Mucosa of descending colon (tissue), 3 donors: Measurements from ENCODE around the gene TWNK. TPM values are rescaled to one million over a fixed set of nuclear protein-coding genes. Genes with fewer than 3 reads are reported as not detected.

Experiments
- ATAC-seq: fragments of 200-7000 bp; cut with Tn5 transposase; one replicate; pipeline ENCODE4 v1.9.1; 2020; ENCODE audit warnings: mild to moderate bottlenecking, moderate library complexity
- DNase-seq, 3 donors: peaks; one replicate each; pipeline ENCODE4 v3.0.0-alpha.2; 2020
- H3K36me3 ChIP-seq: fragments of 200-600 bp; one replicate; pipeline ENCODE4 v1.8.0; 2021; ENCODE audit warnings: low read depth, mild to moderate bottlenecking
- H3K4me1 ChIP-seq: fragments of 200-600 bp; one replicate; pipeline ENCODE4 v1.8.0; 2021; ENCODE audit warnings: low read depth, mild to moderate bottlenecking
- H3K4me3 ChIP-seq: fragments of 200-600 bp; one replicate; pipeline ENCODE4 v1.8.0; 2021; ENCODE audit warnings: mild to moderate bottlenecking
- H3K9me3 ChIP-seq: fragments of 200-600 bp; one replicate; pipeline ENCODE4 v1.8.0; 2021; ENCODE audit warnings: mild to moderate bottlenecking
- CTCF ChIP-seq: fragments of 200-600 bp; IDR thresholded peaks from one replicate; pipeline ENCODE4 v1.8.0; 2022; ENCODE audit warnings: antibody characterized with exemption, mild to moderate bottlenecking
- intact Hi-C, 2 donors: fragments of 100-400 bp; cut with DNase I in 1 of 2; cut with micrococcal nuclease in 1 of 2; formaldehyde crosslinking; loops; one replicate each; pipeline versions ENCODE4 v1.11.0 to v1.11.1; 2022; cut with DNase I, micrococcal nuclease
- total RNA-seq, 3 donors: library from RNA; stranded (reverse); fragmentation: NEBNext Ultra II Directional in 2 of 3; extraction: Animal tissue kit (Norgen Biotek cat#: 25700) in 2 of 3; gene quantifications; one replicate each; pipeline versions ENCODE4 v1.2.1 to v1.2.4, GENCODE V29; 2021 to 2023
- donor health status: DM: no; HTN: no; CAD: no; lungs with moderate emphysema.
- donor health status: DM: no; HTN: no; CAD: no.
- donor health status: DM: no; HTN: yes; CAD: no.

The TWNK gene
- total RNA-seq, 3 donors from 2014 or later = 6.0 to 7.8 (median 7.0) TPM

- Histone ChIP-seq H3K4me1 (peaks cover 11% of the 10 kb centered on the region), H3K36me3 (peaks cover 4% of the 10 kb centered on the region), H3K9me3 (no peaks in the 10 kb centered on the region), H3K4me3 (no peak overlapping the region)
- intact Hi-C loops = no loop called here
- DNase-seq (no peak), ATAC-seq (no peak)
- no peak for TF ChIP-seq CTCF
These were observed 16.4 kb downstream of the TWNK start for GRCh38 chr10:101003639-101004206.

- peaks cover 9% of the 10 kb centered on the region for H3K4me1 ChIP-seq
- intact Hi-C loops = no loop called here
- no peak overlapping the region for H3K4me3 ChIP-seq
- no peak for ATAC-seq
- TF ChIP-seq CTCF = no peak
- no peaks in the 10 kb centered on the region for H3K9me3 ChIP-seq
- peaks cover 4% of the 10 kb centered on the region for H3K36me3 ChIP-seq
- DNase-seq = no peak
These were observed 18.0 kb downstream of the TWNK start for GRCh38 chr10:101005361-101005760.

- Histone ChIP-seq H3K4me3 (no peak overlapping the region), H3K36me3 (peaks cover 4% of the 10 kb centered on the region), H3K9me3 (no peaks in the 10 kb centered on the region), H3K4me1 (peaks cover 5% of the 10 kb centered on the region)
- TF ChIP-seq CTCF = no peak
- no peak for DNase-seq
- no peak for ATAC-seq
- intact Hi-C loops = no loop called here
These were observed 18.7 kb downstream of the TWNK start for GRCh38 chr10:101005869-101006567.

GRCh38 chr10:101006593-101007098, 19.3 kb downstream of the TWNK start:
- Histone ChIP-seq H3K4me3 (no peak overlapping the region), H3K9me3 (no peaks in the 10 kb centered on the region), H3K36me3 (peaks cover 4% of the 10 kb centered on the region), H3K4me1 (peaks cover 4% of the 10 kb centered on the region)
- no peak for TF ChIP-seq CTCF
- ATAC-seq (no peak), DNase-seq (no peak)
- intact Hi-C loops = no loop called here

GRCh38 chr10:101007099-101007711, 19.9 kb downstream of the TWNK start:
- H3K36me3 ChIP-seq = peaks cover 4% of the 10 kb centered on the region
- intact Hi-C loops = no loop called here
- H3K4me1 ChIP-seq = no peaks in the 10 kb centered on the region
- H3K4me3 ChIP-seq = no peak overlapping the region
- no peaks in the 10 kb centered on the region for H3K9me3 ChIP-seq
- DNase-seq (no peak), ATAC-seq (peak; percentile 10)
- no peak for TF ChIP-seq CTCF
